Measurements from ENCODE around the gene ADISSP.

Gene ADISSP

GRCh38 chr20:3777716-3778629 is 10.4 kb upstream of the ADISSP start:
- TF ChIP-seq CTCF (IDR thresholded peaks at IDR 0.05; ENCODE audit: low read depth, low read length, missing control alignments): no peak
- DNase-seq (ENCODE audit: low read depth): no peak
- peak overlapping the region; percentile 32 for H3K4me3 ChIP-seq (ENCODE audit: low read depth, low read length)

GRCh38 chr20:3777381-3777715 is 9.8 kb upstream of the ADISSP start:
- DNase-seq (ENCODE audit: low read depth): no peak
- TF ChIP-seq CTCF (IDR thresholded peaks at IDR 0.05; ENCODE audit: low read depth, low read length, missing control alignments): no peak
- peak overlapping the region; percentile 32 for H3K4me3 ChIP-seq (ENCODE audit: low read depth, low read length)

GRCh38 chr20:3775457-3776108 is 8.0 kb upstream of the ADISSP start:
- TF ChIP-seq CTCF (IDR thresholded peaks at IDR 0.05; ENCODE audit: low read depth, low read length, missing control alignments): no peak
- DNase-seq (ENCODE audit: low read depth): no peak

DNA sequence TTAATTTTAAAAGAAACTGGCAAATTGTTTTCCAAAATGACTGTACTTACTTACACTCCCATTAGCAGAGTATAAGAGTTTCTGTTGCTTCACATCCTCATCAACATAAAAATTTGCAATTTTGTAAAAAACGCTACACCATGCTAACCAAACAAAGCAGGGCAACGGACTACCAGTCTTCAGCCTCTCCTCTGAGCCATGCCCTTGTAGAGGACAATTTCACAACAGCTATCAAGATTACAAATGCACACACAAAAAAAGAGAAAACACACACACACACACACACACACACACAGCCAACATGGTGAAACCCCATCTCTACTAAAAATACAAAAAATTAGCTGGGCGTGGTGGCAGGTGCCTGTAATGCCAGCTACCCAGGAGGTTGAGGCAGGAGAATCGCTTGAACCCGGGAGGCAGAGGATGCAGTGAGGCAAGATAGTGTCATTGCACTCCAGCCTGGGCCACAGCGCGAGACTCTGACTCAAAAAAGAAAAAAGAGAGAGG is 4.1 kb upstream of the ADISSP start:
- no peak for DNase-seq (ENCODE audit: low read depth)
- no peak for TF ChIP-seq CTCF (IDR thresholded peaks at IDR 0.05; ENCODE audit: low read depth, low read length, missing control alignments)
- H3K4me3 ChIP-seq (ENCODE audit: low read depth, low read length): no peak overlapping the region

More at GRCh38 chr20:3775457-3776108, 8.0 kb upstream of the ADISSP start:
- H3K4me3 ChIP-seq (ENCODE audit: low read depth, low read length): no peak overlapping the region

DNA sequence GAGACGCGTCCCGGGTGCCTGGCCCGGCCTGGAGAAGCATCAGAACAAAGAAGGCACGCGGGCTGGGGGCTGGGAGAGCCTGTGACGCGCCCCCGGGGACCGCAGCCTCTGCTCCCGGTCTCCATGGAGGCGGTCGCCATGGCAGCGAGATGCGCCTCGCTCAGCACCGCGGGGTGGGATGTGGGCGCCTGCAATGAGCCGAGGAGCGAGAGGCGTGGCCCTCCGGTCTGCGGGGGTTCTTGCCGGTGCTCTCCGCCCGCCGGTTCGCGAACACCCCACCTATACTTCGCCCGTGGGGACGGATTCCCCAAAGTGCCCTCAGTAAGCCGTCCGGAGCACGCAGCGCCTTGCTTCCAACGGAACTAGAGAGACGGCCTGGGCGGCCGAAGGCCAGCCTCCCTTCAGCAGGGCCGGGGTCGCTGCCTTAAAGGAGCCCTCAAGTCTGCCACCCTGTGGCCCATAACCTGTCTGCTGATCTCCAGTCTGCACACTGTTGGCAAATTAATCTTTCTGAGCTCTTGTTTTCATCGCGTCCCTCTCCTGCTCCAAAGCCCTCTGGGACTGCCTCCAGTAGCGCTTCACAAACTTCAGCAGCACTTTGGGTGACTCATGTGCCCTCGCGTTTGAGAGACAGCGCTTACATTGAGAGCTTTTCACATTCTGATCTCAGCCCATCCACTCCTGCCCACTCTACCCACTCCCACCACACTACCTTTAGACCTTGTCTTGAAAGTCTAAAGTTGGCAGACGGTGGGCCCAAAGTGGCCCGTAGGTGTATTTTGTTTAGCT is 983 bp upstream of the ADISSP start:
- no peak for DNase-seq (ENCODE audit: low read depth)
- H3K4me3 ChIP-seq (ENCODE audit: low read depth, low read length): peak overlapping the region; percentile 77
- TF ChIP-seq CTCF (IDR thresholded peaks at IDR 0.05; ENCODE audit: low read depth, low read length, missing control alignments): peak; percentile 72

- no peak for DNase-seq (ENCODE audit: low read depth)
- no peak for TF ChIP-seq CTCF (IDR thresholded peaks at IDR 0.05; ENCODE audit: low read depth, low read length, missing control alignments)
- H3K4me3 ChIP-seq (ENCODE audit: low read depth, low read length): peak overlapping the region; percentile 77
Observed at GRCh38 chr20:3767110-3767426, 485 bp downstream of the ADISSP start.

Data from GM12864 (cell line).